Measurements from ENCODE around the gene PTPN6.

GRCh38 chr12:6915789-6916285 lies 35.3 kb upstream of the PTPN6 start:
- TF ChIP-seq, protein P1, sequence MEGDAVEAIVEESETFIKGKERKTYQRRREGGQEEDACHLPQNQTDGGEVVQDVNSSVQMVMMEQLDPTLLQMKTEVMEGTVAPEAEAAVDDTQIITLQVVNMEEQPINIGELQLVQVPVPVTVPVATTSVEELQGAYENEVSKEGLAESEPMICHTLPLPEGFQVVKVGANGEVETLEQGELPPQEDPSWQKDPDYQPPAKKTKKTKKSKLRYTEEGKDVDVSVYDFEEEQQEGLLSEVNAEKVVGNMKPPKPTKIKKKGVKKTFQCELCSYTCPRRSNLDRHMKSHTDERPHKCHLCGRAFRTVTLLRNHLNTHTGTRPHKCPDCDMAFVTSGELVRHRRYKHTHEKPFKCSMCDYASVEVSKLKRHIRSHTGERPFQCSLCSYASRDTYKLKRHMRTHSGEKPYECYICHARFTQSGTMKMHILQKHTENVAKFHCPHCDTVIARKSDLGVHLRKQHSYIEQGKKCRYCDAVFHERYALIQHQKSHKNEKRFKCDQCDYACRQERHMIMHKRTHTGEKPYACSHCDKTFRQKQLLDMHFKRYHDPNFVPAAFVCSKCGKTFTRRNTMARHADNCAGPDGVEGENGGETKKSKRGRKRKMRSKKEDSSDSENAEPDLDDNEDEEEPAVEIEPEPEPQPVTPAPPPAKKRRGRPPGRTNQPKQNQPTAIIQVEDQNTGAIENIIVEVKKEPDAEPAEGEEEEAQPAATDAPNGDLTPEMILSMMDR (IDR thresholded peaks at IDR 0.05): no peak
- no peak for TF ChIP-seq REST (IDR thresholded peaks at IDR 0.05; ENCODE audit: insufficient read depth in 1 of 2, low read depth in 2 of 2, low read length in 1 of 2)

Measured in Panc1 (cell line).